ENCODE results near the gene RELL1.

Gene RELL1

GRCh38 chr4:37662251-37662650 lies 23.9 kb downstream of the RELL1 start:
- FAIRE-seq, result no peak
- TF ChIP-seq POLR2AphosphoS5 (IDR thresholded peaks at IDR 0.05; ENCODE audit: low read depth, low read length), result no peak
- TF ChIP-seq POLR2A (IDR thresholded peaks at IDR 0.05; ENCODE audit: low read depth, low read length), result no peak
- TF ChIP-seq TAF1 (IDR thresholded peaks at IDR 0.05; ENCODE audit: borderline replicate concordance, low read depth, low read length), result no peak
- DNase-seq (ENCODE audit: insufficient read length), result no peak

GRCh38 chr4:37661772-37662171 lies 24.4 kb downstream of the RELL1 start:
- TF ChIP-seq POLR2A (IDR thresholded peaks at IDR 0.05; ENCODE audit: low read depth, low read length) (no peak), TAF1 (IDR thresholded peaks at IDR 0.05; ENCODE audit: borderline replicate concordance, low read depth, low read length) (no peak), POLR2AphosphoS5 (IDR thresholded peaks at IDR 0.05; ENCODE audit: low read depth, low read length) (no peak)
- FAIRE-seq (no peak), DNase-seq (ENCODE audit: insufficient read length) (no peak)

- DNase-seq (ENCODE audit: insufficient read length), result no peak
- no peak for TF ChIP-seq POLR2A (IDR thresholded peaks at IDR 0.05; ENCODE audit: low read depth, low read length)
- no peak for TF ChIP-seq TAF1 (IDR thresholded peaks at IDR 0.05; ENCODE audit: borderline replicate concordance, low read depth, low read length)
- no peak for TF ChIP-seq POLR2AphosphoS5 (IDR thresholded peaks at IDR 0.05; ENCODE audit: low read depth, low read length)
- FAIRE-seq, result no peak
Observed at GRCh38 chr4:37659696-37660095, 26.5 kb downstream of the RELL1 start.

GRCh38 chr4:37656649-37657048 lies 29.5 kb downstream of the RELL1 start:
- TF ChIP-seq POLR2A (IDR thresholded peaks at IDR 0.05; ENCODE audit: low read depth, low read length) (no peak), TAF1 (IDR thresholded peaks at IDR 0.05; ENCODE audit: borderline replicate concordance, low read depth, low read length) (no peak), POLR2AphosphoS5 (IDR thresholded peaks at IDR 0.05; ENCODE audit: low read depth, low read length) (no peak)
- no peak for DNase-seq (ENCODE audit: insufficient read length)
- no peak for FAIRE-seq

GRCh38 chr4:37653601-37654000 lies 32.6 kb downstream of the RELL1 start:
- FAIRE-seq (peak; percentile 9), DNase-seq (ENCODE audit: insufficient read length) (no peak)
- TF ChIP-seq POLR2AphosphoS5 (IDR thresholded peaks at IDR 0.05; ENCODE audit: low read depth, low read length), result no peak
- no peak for TF ChIP-seq POLR2A (IDR thresholded peaks at IDR 0.05; ENCODE audit: low read depth, low read length)
- TF ChIP-seq TAF1 (IDR thresholded peaks at IDR 0.05; ENCODE audit: borderline replicate concordance, low read depth, low read length), result no peak

GRCh38 chr4:37652747-37653527 lies 33.2 kb downstream of the RELL1 start:
- no peak for TF ChIP-seq TAF1 (IDR thresholded peaks at IDR 0.05; ENCODE audit: borderline replicate concordance, low read depth, low read length)
- no peak for TF ChIP-seq POLR2AphosphoS5 (IDR thresholded peaks at IDR 0.05; ENCODE audit: low read depth, low read length)
- no peak for TF ChIP-seq POLR2A (IDR thresholded peaks at IDR 0.05; ENCODE audit: low read depth, low read length)
- no peak for DNase-seq (ENCODE audit: insufficient read length)
- peak; percentile 9 for FAIRE-seq

- TF ChIP-seq TAF1 (IDR thresholded peaks at IDR 0.05; ENCODE audit: borderline replicate concordance, low read depth, low read length), result no peak
- TF ChIP-seq POLR2AphosphoS5 (IDR thresholded peaks at IDR 0.05; ENCODE audit: low read depth, low read length), result no peak
- TF ChIP-seq POLR2A (IDR thresholded peaks at IDR 0.05; ENCODE audit: low read depth, low read length), result no peak
- DNase-seq (ENCODE audit: insufficient read length) (no peak), FAIRE-seq (no peak)
Observed at GRCh38 chr4:37651781-37652377, 34.3 kb downstream of the RELL1 start.

- DNase-seq (ENCODE audit: insufficient read length) (no peak), FAIRE-seq (no peak)
- no peak for TF ChIP-seq TAF1 (IDR thresholded peaks at IDR 0.05; ENCODE audit: borderline replicate concordance, low read depth, low read length)
- TF ChIP-seq POLR2A (IDR thresholded peaks at IDR 0.05; ENCODE audit: low read depth, low read length), result no peak
- TF ChIP-seq POLR2AphosphoS5 (IDR thresholded peaks at IDR 0.05; ENCODE audit: low read depth, low read length), result no peak
Observed at GRCh38 chr4:37650481-37650880, 35.7 kb downstream of the RELL1 start.

- DNase-seq (ENCODE audit: insufficient read length) (no peak), FAIRE-seq (no peak)
- no peak for TF ChIP-seq TAF1 (IDR thresholded peaks at IDR 0.05; ENCODE audit: borderline replicate concordance, low read depth, low read length)
Observed at GRCh38 chr4:37649268-37649667, 36.9 kb downstream of the RELL1 start.

GRCh38 chr4:37648084-37648817 lies 37.9 kb downstream of the RELL1 start:
- DNase-seq (ENCODE audit: insufficient read length), result no peak
- no peak for FAIRE-seq
- TF ChIP-seq TAF1 (IDR thresholded peaks at IDR 0.05; ENCODE audit: borderline replicate concordance, low read depth, low read length), result no peak
- no peak for TF ChIP-seq POLR2A (IDR thresholded peaks at IDR 0.05; ENCODE audit: low read depth, low read length)
- TF ChIP-seq POLR2AphosphoS5 (IDR thresholded peaks at IDR 0.05; ENCODE audit: low read depth, low read length), result no peak

GRCh38 chr4:37646247-37646646 lies 39.9 kb downstream of the RELL1 start:
- FAIRE-seq, result no peak
- TF ChIP-seq TAF1 (IDR thresholded peaks at IDR 0.05; ENCODE audit: borderline replicate concordance, low read depth, low read length) (no peak), POLR2AphosphoS5 (IDR thresholded peaks at IDR 0.05; ENCODE audit: low read depth, low read length) (no peak), POLR2A (IDR thresholded peaks at IDR 0.05; ENCODE audit: low read depth, low read length) (no peak)
- no peak for DNase-seq (ENCODE audit: insufficient read length)

Data from GM12892 (cell line).